ENCODE measurements around the gene PAPPA. TPM values are rescaled to one million over a fixed set of nuclear protein-coding genes. Genes with fewer than 3 reads are reported as not detected.

The PAPPA gene
- 1 to 10 TPM; 3.4 to 8.7 (median 4.2) TPM for polyA plus RNA-seq (ENCODE audit: insufficient read length in 4 of 4)

- DNase-seq (ENCODE audit: low read depth in 4 of 4, low spot score in 2 of 4): no peak
Observed at GRCh38 chr9:116153765-116154333, at the start of gene PAPPA. TSS of gene PAPPA (plus strand) at chr9:116153791. CDS start at chr9:116154173, 382 bp downstream.

DNA sequence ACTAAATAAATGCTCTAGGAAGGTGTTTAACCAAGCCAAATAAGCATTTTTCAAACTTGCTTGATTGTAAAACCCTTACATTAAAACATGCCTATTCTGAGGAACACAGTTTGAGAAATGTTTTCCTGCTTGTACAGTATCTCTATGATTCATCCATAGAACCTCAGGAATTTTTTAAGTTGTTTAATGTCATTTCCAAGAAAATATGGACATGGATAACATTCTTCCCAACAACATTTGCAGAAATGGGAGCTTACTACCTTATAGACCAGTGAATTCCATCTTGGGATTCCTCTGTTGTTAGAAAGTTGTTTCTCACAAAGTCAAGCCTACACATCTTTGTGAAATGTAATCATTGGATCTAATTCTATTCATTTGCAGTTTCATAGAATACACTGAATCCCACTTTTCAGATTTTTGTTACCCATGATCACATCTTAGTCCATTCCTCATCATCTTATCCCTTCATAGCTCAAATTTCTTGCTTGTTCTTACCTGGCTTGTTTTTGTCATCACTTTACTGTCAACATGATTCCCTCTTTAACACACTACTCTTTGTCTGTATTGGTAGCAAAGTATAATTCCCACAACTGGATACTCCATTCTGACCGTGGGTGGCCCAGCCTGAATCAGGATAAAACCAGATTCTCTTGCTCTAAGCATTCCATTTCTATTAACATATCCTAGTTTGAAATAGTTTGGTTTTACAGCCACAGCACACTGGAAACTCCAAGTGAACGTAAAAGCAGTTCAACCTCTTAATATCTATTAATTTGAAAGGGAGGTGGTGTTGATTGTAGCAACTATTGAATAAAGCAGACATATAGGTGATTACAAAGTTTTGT, 49.4 kb upstream of the PAPPA start:
- DNase-seq (ENCODE audit: low read depth in 4 of 4, low spot score in 2 of 4): no peak

DNA sequence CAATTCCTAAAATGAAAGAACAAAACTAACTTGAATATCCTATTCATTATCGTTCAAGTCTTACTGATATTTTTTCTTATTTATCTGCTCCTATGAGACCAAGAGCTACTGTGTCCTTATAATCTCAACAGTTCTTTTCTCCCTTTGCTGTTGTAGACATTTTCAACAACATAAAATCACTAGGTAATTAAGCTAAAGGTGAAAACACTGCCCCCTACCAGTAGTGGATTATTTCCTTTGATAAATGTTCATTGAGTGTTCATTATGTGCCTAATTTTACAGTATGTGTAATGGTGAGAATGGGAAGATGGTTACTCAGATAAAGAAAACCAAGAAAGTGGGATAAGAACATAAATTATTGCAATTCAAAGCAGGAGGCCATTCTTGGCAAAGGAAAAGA, 41.4 kb upstream of the PAPPA start:
- no peak for DNase-seq (ENCODE audit: low read depth in 4 of 4, low spot score in 2 of 4)

DNA sequence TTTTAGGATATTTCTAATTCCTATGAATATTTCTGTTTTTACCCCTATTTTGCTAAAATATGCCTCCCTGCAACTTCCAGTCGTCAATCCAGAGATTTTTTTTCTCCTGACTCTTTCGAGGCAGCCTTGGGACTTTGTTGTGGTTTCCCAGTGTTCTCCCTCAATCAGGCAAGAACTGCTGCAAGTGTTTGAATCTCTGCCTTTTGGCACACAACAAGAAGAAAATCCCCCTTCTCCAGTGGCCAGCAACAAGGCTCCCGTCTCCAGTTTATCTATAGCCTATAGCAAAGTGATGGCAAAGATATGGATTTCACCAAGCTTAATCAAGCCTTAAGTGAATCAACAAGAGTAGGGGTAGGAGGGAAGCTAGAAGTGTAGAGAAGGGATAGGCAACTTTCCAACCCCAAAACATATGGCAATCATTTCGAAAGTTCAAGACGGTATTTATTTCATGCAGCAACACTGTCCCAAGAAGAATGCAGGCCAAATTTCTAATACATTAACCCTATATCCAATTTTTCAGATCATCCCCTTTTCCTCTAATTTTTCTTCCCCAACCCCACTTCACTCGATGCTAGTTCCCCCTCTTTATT, 37.7 kb upstream of the PAPPA start:
- no peak for DNase-seq (ENCODE audit: low read depth in 4 of 4, low spot score in 2 of 4)

DNA sequence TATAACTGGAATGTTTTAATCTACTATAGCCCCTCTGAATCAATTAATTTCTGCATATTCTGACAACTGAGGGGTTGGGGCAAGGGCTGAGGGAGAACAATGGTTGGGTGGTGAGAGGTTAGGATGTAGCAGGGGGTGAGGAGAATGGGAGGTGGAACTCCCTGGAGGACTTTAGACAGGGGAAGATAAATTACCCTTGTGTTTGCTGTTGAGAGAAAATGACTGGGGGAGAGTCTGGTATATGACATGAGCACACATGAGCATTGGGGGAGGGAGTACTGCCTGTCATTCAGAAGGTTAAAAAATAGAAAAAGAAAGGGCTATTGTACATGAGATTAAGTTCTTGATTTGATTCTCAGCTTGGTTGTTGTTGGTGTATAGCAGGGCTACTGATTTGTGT, 37.2 kb upstream of the PAPPA start:
- DNase-seq (ENCODE audit: low read depth in 4 of 4, low spot score in 2 of 4): no peak

- DNase-seq (ENCODE audit: low read depth in 4 of 4, low spot score in 2 of 4): no peak
Observed at GRCh38 chr9:116123171-116123570, 30.4 kb upstream of the PAPPA start.

DNA sequence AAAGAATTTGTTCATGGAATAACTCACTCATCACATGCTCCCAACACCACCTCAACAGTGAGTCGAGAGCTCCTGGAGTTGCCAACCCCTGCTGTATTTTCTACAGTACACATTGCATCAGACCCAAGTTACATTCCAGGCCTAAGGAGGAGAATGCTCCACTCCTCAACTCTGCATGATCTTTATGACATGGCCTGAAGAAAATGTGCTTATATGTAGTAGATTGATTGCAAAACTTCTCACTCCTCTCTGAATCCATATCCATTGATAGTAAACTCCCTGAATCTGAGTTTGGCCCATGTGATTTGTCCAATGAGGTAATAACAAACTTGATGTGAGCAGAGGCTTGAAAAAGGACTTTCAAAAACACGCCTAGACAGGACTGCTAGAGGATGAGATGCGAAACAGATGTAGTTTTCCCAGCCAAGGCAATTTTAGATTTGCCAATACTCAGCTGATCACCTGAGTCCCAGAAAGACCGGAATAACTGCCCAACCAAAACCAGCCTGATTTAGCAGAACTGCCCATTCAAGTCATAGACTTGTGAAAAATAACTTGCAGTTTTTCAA, 29.0 kb upstream of the PAPPA start:
- no peak for DNase-seq (ENCODE audit: low read depth in 4 of 4, low spot score in 2 of 4)

DNA sequence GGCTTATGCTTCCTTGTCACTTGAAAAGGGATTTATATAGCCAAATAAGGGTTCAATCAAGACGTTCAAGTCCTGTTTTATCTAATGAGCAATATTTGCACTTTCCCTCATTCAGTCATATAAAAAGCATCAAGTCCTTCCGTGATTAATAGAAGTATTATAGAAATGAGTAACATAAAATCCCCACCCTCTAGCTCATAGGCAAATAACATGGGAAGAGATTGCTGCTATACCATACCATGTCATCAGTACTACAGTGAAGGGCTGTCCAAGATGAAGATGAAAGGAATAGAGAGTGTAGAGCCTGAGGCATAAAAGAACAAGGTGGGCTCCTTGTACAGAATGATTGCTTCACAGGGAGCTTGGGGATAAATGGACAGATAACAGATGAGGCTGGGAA, 20.4 kb upstream of the PAPPA start:
- DNase-seq (ENCODE audit: low read depth in 4 of 4, low spot score in 2 of 4): no peak

GRCh38 chr9:116134975-116135374, 18.6 kb upstream of the PAPPA start:
- DNase-seq (ENCODE audit: low read depth in 4 of 4, low spot score in 2 of 4): no peak

- no peak for DNase-seq (ENCODE audit: low read depth in 4 of 4, low spot score in 2 of 4)
Observed at GRCh38 chr9:116137010-116137409, 16.6 kb upstream of the PAPPA start.

DNA sequence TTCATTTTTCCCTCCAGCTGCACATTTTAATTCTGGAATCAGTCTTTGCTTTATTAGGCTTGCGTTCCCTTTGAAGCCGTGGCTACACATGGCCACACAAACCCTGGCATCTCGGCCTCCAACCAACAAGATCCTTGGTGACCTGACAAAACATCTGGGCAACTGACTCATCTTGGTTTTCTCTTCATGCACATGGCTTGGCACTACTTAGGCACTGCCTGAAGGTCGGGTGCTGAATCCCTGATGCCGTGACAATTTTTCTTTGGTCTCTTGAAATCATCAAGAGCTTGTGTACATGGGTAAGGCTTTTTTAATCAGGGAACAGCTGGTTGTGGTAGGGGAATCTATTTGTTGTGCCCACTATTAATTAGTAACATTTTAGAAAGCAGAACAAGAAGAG, 16.0 kb upstream of the PAPPA start:
- no peak for DNase-seq (ENCODE audit: low read depth in 4 of 4, low spot score in 2 of 4)

GRCh38 chr9:116141864-116142561, 11.6 kb upstream of the PAPPA start:
- no peak for DNase-seq (ENCODE audit: low read depth in 4 of 4, low spot score in 2 of 4)

DNA sequence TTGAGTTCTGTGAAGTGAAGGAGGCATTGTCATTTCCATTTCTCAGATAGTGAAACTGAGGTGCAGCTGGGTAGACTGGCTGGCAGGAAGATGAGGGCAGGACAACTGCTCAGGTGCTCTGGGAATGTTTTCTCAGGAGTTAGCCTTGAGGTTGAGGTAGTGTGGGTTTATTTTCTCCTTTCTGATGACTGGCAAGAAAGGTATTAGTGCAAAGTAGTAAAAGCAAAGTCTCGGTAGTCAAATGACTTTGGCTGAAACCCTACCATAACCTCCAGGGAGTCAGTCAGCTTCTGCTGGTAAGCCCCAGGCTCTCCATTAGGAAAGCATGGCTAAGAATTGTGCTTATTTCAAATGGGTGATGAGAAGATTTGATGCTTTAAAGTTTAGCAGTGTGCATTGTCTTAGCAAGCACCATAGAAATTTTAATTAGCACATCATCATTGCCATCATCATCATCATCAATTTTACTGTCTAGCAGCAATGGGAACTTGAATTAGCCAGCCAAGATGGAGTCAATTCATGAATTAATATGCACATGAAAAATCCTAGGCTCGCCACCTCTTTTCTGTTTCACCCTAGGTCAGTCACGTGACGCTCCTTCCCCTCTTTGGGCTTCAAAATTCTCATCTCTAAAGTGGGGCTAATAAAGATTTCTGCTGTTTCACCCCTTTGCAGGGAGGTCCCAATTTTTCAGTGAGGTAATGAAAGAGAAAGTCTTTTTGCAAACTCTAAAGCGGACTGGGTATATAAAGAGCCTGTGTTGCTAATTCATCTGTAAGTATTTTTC, 10.7 kb upstream of the PAPPA start:
- no peak for DNase-seq (ENCODE audit: low read depth in 4 of 4, low spot score in 2 of 4)

DNA sequence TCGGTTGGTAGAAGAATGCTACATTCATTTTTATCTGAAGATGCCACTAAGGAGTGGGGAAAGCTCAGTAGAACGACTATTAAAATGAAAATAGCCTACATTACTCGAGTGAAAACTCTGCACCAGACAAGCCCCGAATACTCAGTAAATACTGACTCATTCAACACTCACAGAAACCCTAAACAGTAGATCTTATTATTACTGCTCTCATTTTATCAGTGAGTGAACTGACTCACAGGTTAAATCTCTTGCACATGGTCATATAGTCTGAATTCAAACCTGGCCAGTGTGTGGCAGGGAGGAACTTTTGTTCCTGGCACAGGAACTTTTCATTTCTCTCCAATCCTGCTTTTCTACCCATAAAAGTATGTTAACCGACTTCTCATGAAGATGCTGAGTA, 9.6 kb upstream of the PAPPA start:
- no peak for DNase-seq (ENCODE audit: low read depth in 4 of 4, low spot score in 2 of 4)

- DNase-seq (ENCODE audit: low read depth in 4 of 4, low spot score in 2 of 4): no peak
Observed at GRCh38 chr9:116144555-116144954, 9.0 kb upstream of the PAPPA start.

- no peak for DNase-seq (ENCODE audit: low read depth in 4 of 4, low spot score in 2 of 4)
Observed at GRCh38 chr9:116145036-116145435, 8.6 kb upstream of the PAPPA start.

DNA sequence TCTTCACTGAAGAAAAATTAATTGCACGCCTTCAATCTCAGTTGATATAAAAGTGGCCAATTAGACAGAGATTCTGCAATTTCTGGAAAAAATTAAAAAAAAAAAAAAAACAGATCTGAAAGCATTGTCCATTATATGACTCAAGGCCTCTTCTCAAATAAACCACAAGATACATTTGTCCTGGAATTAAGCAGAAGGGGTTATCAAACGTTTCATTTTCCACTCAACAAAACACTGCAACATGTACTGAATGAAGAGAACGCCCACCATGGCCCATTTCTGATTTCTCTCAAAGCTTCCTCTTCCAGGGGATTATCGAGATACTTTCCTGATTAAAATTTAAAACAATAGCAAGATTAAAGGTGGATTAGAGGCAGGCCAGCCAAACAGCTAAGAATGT, 5.8 kb upstream of the PAPPA start:
- DNase-seq (ENCODE audit: low read depth in 4 of 4, low spot score in 2 of 4): no peak

GRCh38 chr9:116149844-116150243, 3.7 kb upstream of the PAPPA start:
- no peak for DNase-seq (ENCODE audit: low read depth in 4 of 4, low spot score in 2 of 4)

GRCh38 chr9:116151199-116151598, 2.4 kb upstream of the PAPPA start:
- no peak for DNase-seq (ENCODE audit: low read depth in 4 of 4, low spot score in 2 of 4)

GRCh38 chr9:116151966-116152381, 1.6 kb upstream of the PAPPA start:
- no peak for DNase-seq (ENCODE audit: low read depth in 4 of 4, low spot score in 2 of 4)
